GM18858 (cell line): ENCODE data around the gene NAP1L4.

ENCODE experiments used
- ATAC-seq: cut with Tn5 transposase; IDR thresholded peaks from one replicate; pipeline ENCODE4 v1.9.1; 2021; ENCODE audit not compliant: unreplicated experiment

Gene NAP1L4

DNA sequence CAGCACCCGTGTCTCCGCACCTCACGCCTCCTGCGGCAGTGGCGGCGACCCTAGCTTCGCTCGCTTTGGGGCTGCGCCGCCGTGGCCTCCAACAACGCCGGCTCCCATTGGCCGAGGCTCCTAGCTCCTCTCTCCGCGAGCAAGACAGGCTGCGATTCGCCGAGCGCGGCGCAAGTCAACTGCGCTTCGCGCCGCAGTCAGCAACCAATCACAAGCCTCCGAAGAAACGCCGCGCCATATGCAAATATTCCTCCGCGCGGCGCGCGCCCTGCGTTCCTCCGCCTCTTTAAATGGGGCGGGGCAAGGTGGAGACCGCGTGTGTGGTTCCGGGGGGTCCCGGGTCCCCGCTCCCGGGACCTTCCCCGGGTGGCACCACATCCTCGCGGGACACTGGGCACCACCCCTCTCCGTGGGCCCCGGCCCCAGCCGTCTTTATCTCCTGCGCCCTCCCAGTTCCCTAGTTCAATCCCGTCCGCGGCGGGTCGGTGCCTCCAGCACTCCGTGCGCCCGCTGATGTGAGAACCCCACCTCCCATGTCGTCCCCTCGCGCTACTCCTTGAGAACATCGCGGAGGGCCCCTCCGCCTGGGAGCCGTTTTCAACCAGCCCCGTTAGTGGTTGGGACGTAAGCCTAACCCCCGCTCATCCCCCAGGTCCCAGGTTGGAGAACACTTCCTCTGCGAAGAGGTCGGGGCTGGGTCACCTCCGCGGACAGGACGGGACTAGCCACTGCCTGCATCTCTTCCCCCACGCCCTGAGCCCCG lies at the start of gene NAP1L4:
NAP1L4 (minus strand) TSS at position 96 of the 763 bp plus-strand sequence. CDS start 13,109 bp downstream, outside the sequence.
- peak; percentile 84 for ATAC-seq

- ATAC-seq, result no peak
Measured at GRCh38 chr11:3040881-3041280, 48.8 kb upstream of the NAP1L4 start.

GRCh38 chr11:3037945-3038271 lies 45.8 kb upstream of the NAP1L4 start:
- ATAC-seq, result no peak

- no peak for ATAC-seq
Measured at GRCh38 chr11:3037040-3037944, 45.2 kb upstream of the NAP1L4 start.

GRCh38 chr11:3036419-3036818 lies 44.3 kb upstream of the NAP1L4 start:
- no peak for ATAC-seq

DNA sequence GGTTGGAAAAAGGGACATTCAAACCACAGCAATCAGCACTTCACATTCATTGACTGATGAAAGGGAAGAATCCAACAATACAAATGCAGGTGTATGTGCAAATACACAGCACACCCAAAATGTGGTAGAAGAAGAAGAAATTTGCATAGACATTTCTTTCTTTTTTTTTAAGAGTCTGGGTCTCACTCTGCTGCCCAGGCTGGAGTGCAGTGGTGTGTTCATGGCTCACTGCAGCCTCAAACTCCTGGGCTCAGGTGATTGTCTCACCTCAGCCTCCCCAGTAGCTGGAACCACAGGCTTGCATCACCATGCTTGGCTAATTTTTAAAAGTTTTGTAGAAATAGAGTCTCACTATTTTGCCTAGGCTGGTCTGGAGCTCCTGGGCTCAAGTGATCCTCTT lies 43.2 kb upstream of the NAP1L4 start:
- no peak for ATAC-seq

DNA sequence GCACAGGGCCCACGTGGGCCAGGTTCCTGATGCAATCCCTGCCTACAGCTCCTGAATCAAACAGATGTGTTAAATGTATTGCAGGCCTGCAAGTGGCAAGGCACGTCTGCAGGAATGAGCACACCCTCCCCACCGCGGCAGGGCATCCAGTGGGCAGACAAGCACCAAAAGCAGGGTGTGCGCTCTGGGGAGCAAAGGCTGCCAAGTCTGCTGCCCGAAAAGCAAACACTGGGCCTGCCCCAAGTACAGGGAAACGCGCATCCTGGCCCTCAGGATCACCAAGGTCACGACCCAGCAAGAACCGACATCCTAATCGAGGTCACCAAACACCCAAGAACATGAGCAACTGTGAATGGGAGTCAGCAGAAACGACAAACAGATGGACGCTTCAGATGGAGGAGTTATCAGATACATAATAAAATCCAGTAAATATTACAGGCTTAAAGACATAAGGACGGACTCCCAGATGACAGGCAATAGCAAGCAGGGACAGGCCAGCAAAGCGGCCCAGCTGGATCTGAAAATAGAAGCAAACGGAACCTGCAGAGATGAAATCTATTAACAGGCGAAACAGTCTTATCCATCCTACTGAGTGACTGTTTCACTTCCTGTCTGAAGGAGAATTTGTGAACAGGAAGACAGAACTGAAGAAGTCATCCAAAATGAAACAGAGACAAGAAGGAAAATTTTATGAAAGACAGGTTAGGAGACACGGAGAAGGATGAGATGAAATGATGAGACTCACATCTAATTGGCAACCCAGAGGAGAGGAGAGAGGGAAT lies 38.4 kb upstream of the NAP1L4 start:
- no peak for ATAC-seq

DNA sequence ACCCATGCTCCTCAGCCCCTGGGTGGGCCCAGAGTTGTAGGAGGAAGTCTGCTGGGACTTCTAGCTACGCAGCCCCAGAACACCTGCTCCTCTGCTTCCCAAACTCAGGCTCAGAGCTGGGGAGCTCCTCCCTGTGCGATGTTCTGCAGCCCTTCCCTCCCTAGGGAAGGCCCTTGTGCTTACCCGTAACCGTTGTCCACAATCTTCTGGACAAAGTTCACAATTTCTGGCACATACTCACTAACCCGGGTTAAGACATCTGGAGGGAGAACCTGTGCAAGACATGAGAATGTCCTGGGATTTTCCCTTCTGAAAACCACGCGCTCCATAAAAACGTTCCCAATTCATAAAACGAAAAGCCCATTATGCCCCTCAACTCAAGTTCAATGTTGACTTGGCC lies 36.7 kb upstream of the NAP1L4 start:
- ATAC-seq, result no peak

GRCh38 chr11:3026803-3027202 lies 34.7 kb upstream of the NAP1L4 start:
- ATAC-seq, result no peak

DNA sequence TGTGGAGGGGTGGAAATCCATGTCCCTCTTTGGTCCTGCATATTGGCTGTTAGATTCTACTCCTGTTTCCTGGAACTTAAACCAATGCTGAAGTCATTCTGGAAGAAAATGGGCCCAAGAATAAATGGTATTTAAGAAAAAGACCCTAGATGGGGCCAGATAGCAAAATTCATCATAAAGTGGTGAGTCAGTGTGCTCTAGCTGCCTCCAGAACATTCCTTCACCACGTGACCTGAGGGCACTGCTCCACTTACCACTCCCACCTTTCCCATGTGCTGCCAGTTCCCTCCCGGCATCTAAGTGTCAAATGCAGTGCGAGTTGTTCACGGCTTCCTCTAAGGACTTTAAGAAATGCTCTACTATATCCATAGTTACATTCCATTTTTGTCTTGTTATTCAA lies 30.9 kb upstream of the NAP1L4 start:
- ATAC-seq, result no peak

- ATAC-seq, result peak; percentile 47
Measured at GRCh38 chr11:3022300-3022967, 30.3 kb upstream of the NAP1L4 start.

DNA sequence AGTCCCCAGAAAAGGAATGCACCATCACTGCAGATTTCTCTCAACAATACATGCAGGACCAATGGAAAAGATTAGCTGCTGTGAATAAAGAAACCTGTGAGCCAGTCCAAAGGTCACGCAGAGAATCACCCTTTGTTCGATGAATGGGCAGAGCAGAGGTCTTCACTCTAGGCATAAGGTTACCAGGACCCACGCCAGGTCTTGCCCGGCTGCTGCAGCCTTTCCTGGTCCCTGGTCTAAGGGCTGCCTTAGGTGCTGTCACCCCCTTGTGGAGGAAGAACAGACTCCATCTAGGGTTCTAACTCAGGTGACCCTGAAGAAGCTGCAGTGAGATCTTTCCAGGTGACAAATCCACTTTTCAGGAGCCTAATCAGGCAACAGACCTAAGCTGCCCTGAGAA lies 29.0 kb upstream of the NAP1L4 start:
- no peak for ATAC-seq

DNA sequence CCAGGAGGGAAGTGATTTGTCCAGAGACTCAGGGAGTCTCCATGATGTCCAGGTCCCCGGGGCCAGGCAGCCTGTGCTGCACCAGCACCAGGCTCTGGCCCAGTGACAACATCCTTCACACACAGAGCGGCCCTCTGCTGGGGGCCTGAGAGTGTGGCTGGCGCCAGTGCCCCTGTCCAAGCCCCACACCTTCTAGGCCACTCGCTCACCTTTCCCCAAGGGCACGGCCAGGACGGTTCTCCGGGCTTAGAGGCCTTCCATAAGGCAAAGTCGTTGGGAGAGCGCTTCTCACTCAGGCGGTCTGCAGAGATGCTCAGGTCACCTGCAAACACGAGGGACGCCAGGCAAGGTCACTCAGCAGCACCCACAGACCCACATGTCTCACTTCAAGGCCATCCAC lies 27.9 kb upstream of the NAP1L4 start:
- no peak for ATAC-seq

GRCh38 chr11:3018596-3018995 lies 26.5 kb upstream of the NAP1L4 start:
- no peak for ATAC-seq

- no peak for ATAC-seq
Measured at GRCh38 chr11:3016861-3017260, 24.7 kb upstream of the NAP1L4 start.

GRCh38 chr11:3015796-3016195 lies 23.7 kb upstream of the NAP1L4 start:
- no peak for ATAC-seq

GRCh38 chr11:3014943-3015342 lies 22.8 kb upstream of the NAP1L4 start:
- no peak for ATAC-seq

- no peak for ATAC-seq
Measured at GRCh38 chr11:3014057-3014938, 22.2 kb upstream of the NAP1L4 start.

DNA sequence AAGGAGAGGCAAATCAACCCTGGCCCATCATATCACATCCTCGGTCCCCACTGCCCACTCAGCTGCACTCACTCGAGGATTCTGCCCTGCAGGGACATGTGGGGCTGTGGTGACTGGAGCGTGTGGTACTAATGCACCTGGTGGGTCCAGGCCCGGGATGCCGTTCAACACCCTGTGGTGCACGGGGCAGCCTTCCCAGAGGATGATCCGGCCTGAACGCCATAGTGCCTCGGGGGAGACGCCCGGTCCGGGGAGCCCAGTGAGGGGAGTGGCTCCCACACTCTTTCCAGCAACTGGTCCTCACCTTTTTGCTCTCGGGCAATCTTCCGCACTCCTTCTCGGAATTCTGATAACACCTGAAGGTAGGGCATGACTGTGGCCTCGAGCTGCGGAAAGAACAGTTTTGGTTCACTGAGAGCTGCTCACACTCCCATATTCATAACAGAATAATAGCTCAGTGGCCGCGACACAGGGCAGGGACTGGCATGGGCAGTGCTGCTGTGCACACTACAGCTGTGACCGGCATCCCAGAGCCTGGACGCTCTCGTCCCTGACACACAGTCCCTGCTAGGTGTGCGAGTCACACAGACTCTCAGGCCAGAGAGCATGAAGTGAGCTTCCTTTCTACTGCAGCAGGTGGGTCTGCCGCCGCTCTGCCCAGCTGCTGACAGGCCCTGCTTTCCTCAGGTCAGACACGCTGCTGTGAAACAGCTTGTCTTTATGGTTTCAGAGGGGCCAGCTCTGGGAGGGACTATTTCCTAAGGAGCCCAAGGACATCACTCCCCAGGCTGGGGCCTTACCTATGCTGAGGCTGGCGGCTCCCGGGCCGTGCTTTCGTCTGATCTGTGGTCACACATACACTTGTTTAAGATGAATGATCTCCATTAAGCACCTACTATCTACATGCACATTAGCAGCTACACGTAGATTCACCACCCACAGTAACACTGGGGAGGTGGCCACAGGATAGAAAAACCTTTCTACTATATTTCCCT lies 20.1 kb upstream of the NAP1L4 start:
- ATAC-seq, result no peak
